Sigmoid colon (tissue), 4 donors: ENCODE results near the gene BCL11B.

Experiments
- CTCF ChIP-seq, 4 experiments: fragments of 450-650 bp in 3 of 4; fragments of 200-600 bp in 1 of 4; IDR thresholded peaks; one replicate each; pipeline ENCODE4 v1.5.1; 2016 to 2019; ENCODE audit warnings: antibody characterized with exemption in 4 of 4, mild to moderate bottlenecking in 3 of 4, moderate library complexity in 2 of 4
- EP300 ChIP-seq, 4 donors: sonication (generic); formaldehyde crosslinking; IDR thresholded peaks; one replicate each; pipeline ENCODE4 v1.6.1; 2017; ENCODE audit warnings: antibody characterized with exemption in 4 of 4
- POLR2A ChIP-seq, 2 donors: fragments of 450-650 bp; IDR thresholded peaks; one replicate each; pipeline ENCODE4 v1.6.1; 2016; ENCODE audit warnings: antibody characterized with exemption in 2 of 2, mild to moderate bottlenecking in 2 of 2, moderate library complexity in 2 of 2

- TF ChIP-seq CTCF (IDR thresholded peaks at IDR 0.05) (no peak), POLR2A (IDR thresholded peaks at IDR 0.05) (no peak), EP300 (IDR thresholded peaks at IDR 0.05) (no peak)
Measured at GRCh38 chr14:99244367-99244901, 27.6 kb downstream of the BCL11B start.
